HAP-1 (cell line): ENCODE measurements around the gene ANHX.
"Not testable (repeated sequence)": the region's sequence is repeated elsewhere in the genome, so short reads cannot be mapped to it uniquely, and the experiment has no call there.

Source experiments
- DNase-seq, 2 experiments: peaks; one replicate each; pipeline ENCODE4 v3.0.0-alpha.2; 2016 to 2020; ENCODE audit warnings: low spot score in 2 of 2
- H3K27me3 ChIP-seq: fragments of 250-450 bp; sonication (Bioruptor Pico); 2 replicates; pipeline ENCODE4 v1.5.1; 2020; ENCODE audit warnings: low read depth, mild to moderate bottlenecking, moderate library complexity
- H3K36me3 ChIP-seq: fragments of 250-450 bp; sonication (Bioruptor Pico); replicated peaks from 2 replicates; pipeline ENCODE4 v1.5.1; 2020; ENCODE audit warnings: mild to moderate bottlenecking
- H3K4me1 ChIP-seq: fragments of 250-450 bp; sonication (Bioruptor Pico); 2 replicates; pipeline ENCODE4 v1.5.1; 2020; ENCODE audit warnings: mild to moderate bottlenecking
- H3K4me3 ChIP-seq: fragments of 250-450 bp; sonication (Bioruptor Pico); 2 replicates; pipeline ENCODE4 v1.5.1; 2020; ENCODE audit warnings: mild to moderate bottlenecking, moderate library complexity
- H3K9me3 ChIP-seq: fragments of 250-450 bp; sonication (Bioruptor Pico); 2 replicates; pipeline ENCODE4 v1.5.1; 2020; ENCODE audit warnings: mild to moderate bottlenecking, moderate library complexity
- in situ Hi-C: fragments of 300-500 bp; cut with MboI; formaldehyde crosslinking; loops from 3 replicates; pipeline ENCODE4 v1.14.3; 2020; ENCODE audit warnings: low sequenced_read_pairs, inconsistent platforms, mixed read lengths

Gene ANHX

GRCh38 chr12:133235401-133236112 lies at the start of gene ANHX:
TSS of gene ANHX (minus strand) at chr12:133235877. CDS start at chr12:133234356, 1,521 bp downstream.
- DNase-seq = no peak
- no peaks in the 10 kb centered on the region for H3K36me3 ChIP-seq
- in situ Hi-C loops = no loop called here
- H3K9me3 ChIP-seq = no peaks in the 10 kb centered on the region
- no peak within 1 kb of the TSS for H3K4me3 ChIP-seq
- no peaks in the 10 kb centered on the region for H3K4me1 ChIP-seq
- no peaks in the 10 kb centered on the region for H3K27me3 ChIP-seq

- H3K4me1 ChIP-seq, in situ Hi-C loops: not testable (repeated sequence)
Measured at GRCh38 chr12:133264668-133265067, 29.0 kb upstream of the ANHX start.

GRCh38 chr12:133264173-133264572 lies 28.5 kb upstream of the ANHX start:
- H3K36me3 ChIP-seq = no peaks in the 10 kb centered on the region

More at GRCh38 chr12:133264668-133265067, 29.0 kb upstream of the ANHX start:
- H3K4me3 ChIP-seq, DNase-seq, H3K36me3 ChIP-seq, H3K9me3 ChIP-seq, H3K27me3 ChIP-seq: not testable (repeated sequence)

GRCh38 chr12:133256321-133256720 lies 20.6 kb upstream of the ANHX start:
- Histone ChIP-seq H3K36me3 (no peaks in the 10 kb centered on the region), H3K9me3 (no peaks in the 10 kb centered on the region), H3K4me3 (no peak overlapping the region), H3K4me1 (no peaks in the 10 kb centered on the region), H3K27me3 (no peaks in the 10 kb centered on the region)
- in situ Hi-C loops = no loop called here
- DNase-seq = no peak

More at GRCh38 chr12:133264173-133264572, 28.5 kb upstream of the ANHX start:
- Histone ChIP-seq H3K4me1 (no peaks in the 10 kb centered on the region), H3K9me3 (no peaks in the 10 kb centered on the region), H3K27me3 (no peaks in the 10 kb centered on the region), H3K4me3 (no peak overlapping the region)
- DNase-seq = no peak
- in situ Hi-C loops = no loop called here

GRCh38 chr12:133255833-133256232 lies 20.2 kb upstream of the ANHX start:
- H3K4me1 ChIP-seq, in situ Hi-C loops, H3K4me3 ChIP-seq, H3K9me3 ChIP-seq, DNase-seq, H3K36me3 ChIP-seq, H3K27me3 ChIP-seq: not testable (repeated sequence)

GRCh38 chr12:133251732-133252131 lies 16.1 kb upstream of the ANHX start:
- Histone ChIP-seq H3K36me3 (no peaks in the 10 kb centered on the region), H3K4me1 (no peaks in the 10 kb centered on the region), H3K27me3 (no peaks in the 10 kb centered on the region), H3K4me3 (no peak overlapping the region), H3K9me3 (no peaks in the 10 kb centered on the region)
- DNase-seq = no peak
- in situ Hi-C loops = no loop called here

- no peak overlapping the region for H3K4me3 ChIP-seq
- H3K4me1 ChIP-seq = no peaks in the 10 kb centered on the region
- DNase-seq = no peak
- in situ Hi-C loops = no loop called here
- no peaks in the 10 kb centered on the region for H3K36me3 ChIP-seq
- no peaks in the 10 kb centered on the region for H3K27me3 ChIP-seq
- H3K9me3 ChIP-seq = no peaks in the 10 kb centered on the region
Measured at GRCh38 chr12:133236556-133236955, 879 bp upstream of the ANHX start.

- Histone ChIP-seq H3K27me3 (no peaks in the 10 kb centered on the region), H3K9me3 (no peaks in the 10 kb centered on the region), H3K4me3 (no peak overlapping the region), H3K36me3 (no peaks in the 10 kb centered on the region), H3K4me1 (no peaks in the 10 kb centered on the region)
- no peak for DNase-seq
- in situ Hi-C loops = no loop called here
Measured at GRCh38 chr12:133236144-133236543, 467 bp upstream of the ANHX start.

GRCh38 chr12:133234971-133235370 lies 706 bp downstream of the ANHX start:
- no peaks in the 10 kb centered on the region for H3K36me3 ChIP-seq
- H3K9me3 ChIP-seq = no peaks in the 10 kb centered on the region
- no peaks in the 10 kb centered on the region for H3K27me3 ChIP-seq
- no peak for DNase-seq
- no peaks in the 10 kb centered on the region for H3K4me1 ChIP-seq
- in situ Hi-C loops = no loop called here
- no peak overlapping the region for H3K4me3 ChIP-seq

GRCh38 chr12:133233993-133234564 lies 1.6 kb downstream of the ANHX start:
- in situ Hi-C loops = no loop called here
- H3K27me3 ChIP-seq = no peaks in the 10 kb centered on the region
- DNase-seq = no peak
- H3K36me3 ChIP-seq = no peaks in the 10 kb centered on the region
- H3K4me1 ChIP-seq = no peaks in the 10 kb centered on the region
- H3K4me3 ChIP-seq = no peak overlapping the region
- 0 out of 2 replicates have a peak, but pooled peaks cover 3% of the 10 kb centered on the region for H3K9me3 ChIP-seq

- Histone ChIP-seq H3K9me3 (0 out of 2 replicates have a peak, but pooled peaks cover 3% of the 10 kb centered on the region), H3K27me3 (no peaks in the 10 kb centered on the region), H3K36me3 (no peaks in the 10 kb centered on the region), H3K4me3 (no peak overlapping the region), H3K4me1 (no peaks in the 10 kb centered on the region)
- DNase-seq = no peak
- in situ Hi-C loops = no loop called here
Measured at GRCh38 chr12:133233006-133233405, 2.7 kb downstream of the ANHX start.

- no peaks in the 10 kb centered on the region for H3K36me3 ChIP-seq
- no peaks in the 10 kb centered on the region for H3K4me1 ChIP-seq
- H3K27me3 ChIP-seq = no peaks in the 10 kb centered on the region
- in situ Hi-C loops = no loop called here
- 0 out of 2 replicates have a peak, but pooled peaks cover 3% of the 10 kb centered on the region for H3K9me3 ChIP-seq
- no peak overlapping the region for H3K4me3 ChIP-seq
- no peak for DNase-seq
Measured at GRCh38 chr12:133231001-133231400, 4.7 kb downstream of the ANHX start.

GRCh38 chr12:133227281-133227852 lies 8.3 kb downstream of the ANHX start:
- Histone ChIP-seq H3K27me3 (no peaks in the 10 kb centered on the region), H3K4me3 (no peak overlapping the region), H3K36me3 (no peaks in the 10 kb centered on the region), H3K4me1 (no peaks in the 10 kb centered on the region), H3K9me3 (0 out of 2 replicates have a peak, but pooled peaks cover 5% of the 10 kb centered on the region)
- DNase-seq = no peak
- in situ Hi-C loops = no loop called here

GRCh38 chr12:133226690-133227089 lies 9.0 kb downstream of the ANHX start:
- no peaks in the 10 kb centered on the region for H3K27me3 ChIP-seq
- H3K36me3 ChIP-seq = no peaks in the 10 kb centered on the region
- 0 out of 2 replicates have a peak, but pooled peaks cover 5% of the 10 kb centered on the region for H3K9me3 ChIP-seq
- in situ Hi-C loops = no loop called here
- no peaks in the 10 kb centered on the region for H3K4me1 ChIP-seq
- no peak for DNase-seq
- H3K4me3 ChIP-seq = no peak overlapping the region
